ENCODE measurements around the gene SLK.

Gene SLK

GRCh38 chr10:103968441-103969391 lies 1.8 kb downstream of the SLK start:
- H3K27me3 Mint-ChIP-seq = no peaks in the 10 kb centered on the region
- H3K36me3 Mint-ChIP-seq = no peaks in the 10 kb centered on the region
- peaks cover 62% of the 10 kb centered on the region for H3K4me1 Mint-ChIP-seq
- H3K4me3 Mint-ChIP-seq = peak overlapping the region; percentile 98
- no peaks in the 10 kb centered on the region for H3K9me3 Mint-ChIP-seq
- peak overlapping the region; percentile 30 for H3K27ac Mint-ChIP-seq

GRCh38 chr10:103969436-103969835 lies 2.5 kb downstream of the SLK start:
- Mint-ChIP-seq H3K27me3 (no peaks in the 10 kb centered on the region), H3K27ac (peak overlapping the region; percentile 30), H3K36me3 (peaks cover 2% of the 10 kb centered on the region), H3K9me3 (no peaks in the 10 kb centered on the region), H3K4me3 (peak overlapping the region; percentile 98), H3K4me1 (peaks cover 66% of the 10 kb centered on the region)

GRCh38 chr10:103969857-103970627 lies 3.1 kb downstream of the SLK start:
- H3K27me3 Mint-ChIP-seq = no peaks in the 10 kb centered on the region
- peaks cover 5% of the 10 kb centered on the region for H3K36me3 Mint-ChIP-seq
- H3K4me1 Mint-ChIP-seq = peaks cover 69% of the 10 kb centered on the region
- peaks cover 2% of the 10 kb centered on the region for H3K9me3 Mint-ChIP-seq
- H3K4me3 Mint-ChIP-seq = peak overlapping the region; percentile 98
- H3K27ac Mint-ChIP-seq = peak overlapping the region; percentile 5

- Mint-ChIP-seq H3K36me3 (peaks cover 8% of the 10 kb centered on the region), H3K9me3 (peaks cover 6% of the 10 kb centered on the region), H3K4me3 (peak overlapping the region; percentile 56), H3K27me3 (no peaks in the 10 kb centered on the region), H3K27ac (peak overlapping the region; percentile 81), H3K4me1 (peaks cover 66% of the 10 kb centered on the region)
Measured at GRCh38 chr10:103975169-103975568, 8.2 kb downstream of the SLK start.

- H3K36me3 Mint-ChIP-seq = peaks cover 8% of the 10 kb centered on the region
- peaks cover 6% of the 10 kb centered on the region for H3K9me3 Mint-ChIP-seq
- no peak overlapping the region for H3K27ac Mint-ChIP-seq
- H3K27me3 Mint-ChIP-seq = no peaks in the 10 kb centered on the region
- no peak overlapping the region for H3K4me3 Mint-ChIP-seq
- H3K4me1 Mint-ChIP-seq = peaks cover 70% of the 10 kb centered on the region
Measured at GRCh38 chr10:103977204-103977603, 10.3 kb downstream of the SLK start.

- Mint-ChIP-seq H3K4me3 (no peak overlapping the region), H3K27me3 (no peaks in the 10 kb centered on the region), H3K9me3 (peaks cover 6% of the 10 kb centered on the region), H3K36me3 (peaks cover 6% of the 10 kb centered on the region), H3K27ac (no peak overlapping the region), H3K4me1 (peaks cover 75% of the 10 kb centered on the region)
Measured at GRCh38 chr10:103979530-103979929, 12.6 kb downstream of the SLK start.

GRCh38 chr10:103980288-103980906 lies 13.5 kb downstream of the SLK start:
- H3K27me3 Mint-ChIP-seq = no peaks in the 10 kb centered on the region
- H3K9me3 Mint-ChIP-seq = peaks cover under 1% of the 10 kb centered on the region
- H3K36me3 Mint-ChIP-seq = peaks cover under 1% of the 10 kb centered on the region
- no peak overlapping the region for H3K4me3 Mint-ChIP-seq
- no peak overlapping the region for H3K27ac Mint-ChIP-seq
- peaks cover 77% of the 10 kb centered on the region for H3K4me1 Mint-ChIP-seq

GRCh38 chr10:103982639-103983038 lies 15.7 kb downstream of the SLK start:
- no peaks in the 10 kb centered on the region for H3K9me3 Mint-ChIP-seq
- H3K27me3 Mint-ChIP-seq = no peaks in the 10 kb centered on the region
- peak overlapping the region; percentile 69 for H3K27ac Mint-ChIP-seq
- H3K4me3 Mint-ChIP-seq = no peak overlapping the region
- peaks cover 86% of the 10 kb centered on the region for H3K4me1 Mint-ChIP-seq
- no peaks in the 10 kb centered on the region for H3K36me3 Mint-ChIP-seq

GRCh38 chr10:103983367-103983911 lies 16.5 kb downstream of the SLK start:
- peaks cover 87% of the 10 kb centered on the region for H3K4me1 Mint-ChIP-seq
- peak overlapping the region; percentile 77 for H3K27ac Mint-ChIP-seq
- no peaks in the 10 kb centered on the region for H3K27me3 Mint-ChIP-seq

GRCh38 chr10:103985726-103986125 lies 18.8 kb downstream of the SLK start:
- H3K4me1 Mint-ChIP-seq = peaks cover 88% of the 10 kb centered on the region
- H3K4me3 Mint-ChIP-seq = no peak overlapping the region
- no peaks in the 10 kb centered on the region for H3K9me3 Mint-ChIP-seq
- no peaks in the 10 kb centered on the region for H3K27me3 Mint-ChIP-seq
- no peaks in the 10 kb centered on the region for H3K36me3 Mint-ChIP-seq
- no peak overlapping the region for H3K27ac Mint-ChIP-seq

More at GRCh38 chr10:103983367-103983911, 16.5 kb downstream of the SLK start:
- Mint-ChIP-seq H3K4me3 (peak overlapping the region; percentile 45), H3K9me3 (no peaks in the 10 kb centered on the region), H3K36me3 (no peaks in the 10 kb centered on the region)

GRCh38 chr10:103986360-103986759 lies 19.4 kb downstream of the SLK start:
- H3K27me3 Mint-ChIP-seq = no peaks in the 10 kb centered on the region
- H3K27ac Mint-ChIP-seq = peak overlapping the region; percentile 20
- no peaks in the 10 kb centered on the region for H3K9me3 Mint-ChIP-seq
- peaks cover 83% of the 10 kb centered on the region for H3K4me1 Mint-ChIP-seq
- no peak overlapping the region for H3K4me3 Mint-ChIP-seq
- peaks cover 1% of the 10 kb centered on the region for H3K36me3 Mint-ChIP-seq

GRCh38 chr10:103990121-103990520 lies 23.2 kb downstream of the SLK start:
- Mint-ChIP-seq H3K4me3 (no peak overlapping the region), H3K36me3 (peaks cover 12% of the 10 kb centered on the region), H3K9me3 (no peaks in the 10 kb centered on the region), H3K4me1 (peaks cover 59% of the 10 kb centered on the region), H3K27me3 (no peaks in the 10 kb centered on the region), H3K27ac (no peak overlapping the region)

GRCh38 chr10:103990531-103990930 lies 23.6 kb downstream of the SLK start:
- H3K27me3 Mint-ChIP-seq = no peaks in the 10 kb centered on the region
- H3K9me3 Mint-ChIP-seq = no peaks in the 10 kb centered on the region
- H3K4me3 Mint-ChIP-seq = no peak overlapping the region
- H3K4me1 Mint-ChIP-seq = peaks cover 57% of the 10 kb centered on the region
- no peak overlapping the region for H3K27ac Mint-ChIP-seq
- H3K36me3 Mint-ChIP-seq = peaks cover 12% of the 10 kb centered on the region

- peaks cover 12% of the 10 kb centered on the region for H3K36me3 Mint-ChIP-seq
Measured at GRCh38 chr10:103991393-103992128, 24.6 kb downstream of the SLK start.

GRCh38 chr10:103995134-103995533 lies 28.2 kb downstream of the SLK start:
- H3K4me3 Mint-ChIP-seq = no peak overlapping the region
- peaks cover 24% of the 10 kb centered on the region for H3K36me3 Mint-ChIP-seq
- H3K9me3 Mint-ChIP-seq = no peaks in the 10 kb centered on the region
- H3K27me3 Mint-ChIP-seq = no peaks in the 10 kb centered on the region
- H3K4me1 Mint-ChIP-seq = peaks cover 20% of the 10 kb centered on the region
- H3K27ac Mint-ChIP-seq = no peak overlapping the region

More at GRCh38 chr10:103991393-103992128, 24.6 kb downstream of the SLK start:
- H3K27me3 Mint-ChIP-seq = no peaks in the 10 kb centered on the region
- H3K9me3 Mint-ChIP-seq = no peaks in the 10 kb centered on the region
- no peak overlapping the region for H3K4me3 Mint-ChIP-seq
- no peak overlapping the region for H3K27ac Mint-ChIP-seq
- H3K4me1 Mint-ChIP-seq = peaks cover 47% of the 10 kb centered on the region

Data from activated naive CD4-positive, alpha-beta T cell treated with anti-CD3 and anti-CD28 coated beads, Interleukin-2, amount 50 U/mL, for 24 hours (primary cell).